ENCODE results near the gene TSHR. TPM values are rescaled to one million over a fixed set of nuclear protein-coding genes. Genes with fewer than 3 reads are reported as not detected.
A peak's percentile ranks its signal among the peaks of the same experiment; 100 is the strongest.

The TSHR gene
- total RNA-seq, 2 experiments from 2014 or later, result 4.9 to 40.0 TPM

GRCh38 chr14:80954687-80955299 lies 628 bp upstream of the TSHR start:
- H3K27ac ChIP-seq (ENCODE audit: low read depth, low read length, poor library complexity, severe bottlenecking), result peak overlapping the region; percentile 98
- ChIA-PET POLR2A (interaction anchor here (0.7 to 2.9 kb wide), 3 partner anchors 18 to 24 kb away, joined by 4 to 19 read pairs (median 4); no protein-coding TSS in a partner anchor), CTCF (ENCODE audit: unreplicated experiment) (interaction anchor here (1.1 to 3.3 kb wide), 2 partner anchors 20 to 32 kb away, joined by 4 to 30 read pairs; no protein-coding TSS in a partner anchor)
- no TSS peak for BruUV-seq (replicated peaks)
- DNase-seq (ENCODE audit: low spot score), result peak; percentile 88
- H3K4me1 ChIP-seq (ENCODE audit: insufficient read depth, low read length, poor library complexity, severe bottlenecking), result peaks cover 47% of the 10 kb centered on the region
- peak overlapping the region; percentile 85 for H3K4me2 ChIP-seq (ENCODE audit: low read length)
- TF ChIP-seq EZH2phosphoT487 (IDR thresholded peaks at IDR 0.05; ENCODE audit: borderline replicate concordance, low read depth, low read length) (no peak), CTCF (conservative IDR thresholded peaks at IDR 0.05; ENCODE audit: low read length) (peak; percentile 94)
- intact Hi-C loops (cut with micrococcal nuclease; ENCODE audit: unreplicated experiment), result loop anchor here (1.0 to 2.0 kb wide), 3 partner anchors 33 to 216 kb away; no protein-coding TSS in a partner anchor
- peaks cover 12% of the 10 kb centered on the region; the same call in 1 of the 2 replicates for H3K9me3 ChIP-seq (ENCODE audit: low read length)
- peak overlapping the region; percentile 68 for H3K4me3 ChIP-seq (ENCODE audit: low read depth, low read length, poor library complexity, severe bottlenecking)
- H3K36me3 ChIP-seq (ENCODE audit: insufficient read depth, low read length), result peaks cover 7% of the 10 kb centered on the region; the same call in 1 of the 2 replicates
- H4K20me1 ChIP-seq (ENCODE audit: insufficient read depth, low read length), result no peaks in the 10 kb centered on the region
- H3K9me2 ChIP-seq (ENCODE audit: insufficient read depth, low read length), result no peaks in the 10 kb centered on the region
- H3K79me2 ChIP-seq (ENCODE audit: insufficient read depth, low read depth, low read length), result peaks cover 24% of the 10 kb centered on the region; the same call in 1 of the 2 replicates
- H2AFZ ChIP-seq (ENCODE audit: low read length), result peak overlapping the region; percentile 47; the same call in 1 of the 2 replicates

- TF ChIP-seq CTCF (conservative IDR thresholded peaks at IDR 0.05; ENCODE audit: low read length), result no peak
- TF ChIP-seq EZH2phosphoT487 (IDR thresholded peaks at IDR 0.05; ENCODE audit: borderline replicate concordance, low read depth, low read length), result no peak
- TSS peak; percentile 39 for BruUV-seq (replicated peaks)
- POLR2A ChIA-PET, result interaction anchor here (0.6 to 8.4 kb wide), 12 partner anchors 12 to 517 kb away, joined by 3 to 267 read pairs (median 4); partner anchors contain the start of genes CEP128 and GTF2A1
- H3K79me2 ChIP-seq (ENCODE audit: insufficient read depth, low read depth, low read length), result peaks cover 24% of the 10 kb centered on the region; the same call in 1 of the 2 replicates
- 0 out of 2 replicates have a peak, but pooled peaks cover under 1% of the 10 kb centered on the region for H3K9me3 ChIP-seq (ENCODE audit: low read length)
- peak overlapping the region; percentile 68 for H3K4me3 ChIP-seq (ENCODE audit: low read depth, low read length, poor library complexity, severe bottlenecking)
- peak overlapping the region; percentile 31; the same call in 1 of the 2 replicates for H2AFZ ChIP-seq (ENCODE audit: low read length)
- H3K4me1 ChIP-seq (ENCODE audit: insufficient read depth, low read length, poor library complexity, severe bottlenecking), result peaks cover 60% of the 10 kb centered on the region
- H3K9me2 ChIP-seq (ENCODE audit: insufficient read depth, low read length), result no peaks in the 10 kb centered on the region
- no peaks in the 10 kb centered on the region for H4K20me1 ChIP-seq (ENCODE audit: insufficient read depth, low read length)
- intact Hi-C loops (cut with micrococcal nuclease; ENCODE audit: unreplicated experiment), result no loop called here
- H3K36me3 ChIP-seq (ENCODE audit: insufficient read depth, low read length), result peaks cover under 1% of the 10 kb centered on the region; the same call in 1 of the 2 replicates
- CTCF ChIA-PET (ENCODE audit: unreplicated experiment), result interaction anchor here (1.0 to 3.3 kb wide), 4 partner anchors 19 to 31 kb away, joined by 3 to 30 read pairs (median 4); no protein-coding TSS in a partner anchor
- DNase-seq (ENCODE audit: low spot score), result peak; percentile 24
- peak overlapping the region; percentile 98 for H3K27ac ChIP-seq (ENCODE audit: low read depth, low read length, poor library complexity, severe bottlenecking)
- H3K4me2 ChIP-seq (ENCODE audit: low read length), result peak overlapping the region; percentile 85
These were observed 681 bp downstream of the TSHR start for GRCh38 chr14:80956102-80956501.

Measured in OCI-LY7 (cell line).